ENCODE data around the gene RTN4IP1. TPM values are rescaled to one million over a fixed set of nuclear protein-coding genes. Genes with fewer than 3 reads are reported as not detected.

The RTN4IP1 gene
- total and polyA plus RNA-seq, 8 donors, result 4.6 to 8.7 (median 6.9) TPM

DNA sequence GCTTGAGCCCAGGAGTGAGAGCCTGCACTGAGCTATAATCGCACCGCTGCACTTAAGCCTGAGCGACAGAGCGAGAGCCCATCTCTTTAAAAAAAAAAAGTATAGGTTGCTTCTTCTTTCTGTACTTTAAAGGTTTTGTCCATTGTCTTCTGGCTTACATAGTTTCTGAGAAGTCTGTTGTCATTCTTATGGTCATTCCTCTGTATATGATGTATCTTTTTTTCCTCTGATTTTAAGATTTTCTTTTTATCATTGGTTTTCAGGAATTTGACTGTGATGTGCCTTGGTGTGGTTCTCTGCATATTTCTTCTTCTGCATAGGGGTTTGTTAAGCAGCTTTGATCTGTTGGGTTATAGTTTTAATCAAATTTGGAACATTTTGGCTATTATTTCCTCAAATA lies 29.2 kb upstream of the RTN4IP1 start:
- Histone ChIP-seq H3K27ac (no peak overlapping the region), H3K4me3 (no peak overlapping the region), H3K27me3 (no peaks in the 10 kb centered on the region), H3K36me3 (peaks cover 0 to 95% of the 10 kb centered on the region in 2 donors), H3K9me3 (peaks cover 0 to 20% of the 10 kb centered on the region in 2 donors), H3K4me1 (no peaks in the 10 kb centered on the region)
- no peak for TF ChIP-seq CTCF (IDR thresholded peaks at IDR 0.05)
- ATAC-seq (no peak), DNase-seq (no peak)
- intact Hi-C loops (cut with DNase I), result no loop called here

DNA sequence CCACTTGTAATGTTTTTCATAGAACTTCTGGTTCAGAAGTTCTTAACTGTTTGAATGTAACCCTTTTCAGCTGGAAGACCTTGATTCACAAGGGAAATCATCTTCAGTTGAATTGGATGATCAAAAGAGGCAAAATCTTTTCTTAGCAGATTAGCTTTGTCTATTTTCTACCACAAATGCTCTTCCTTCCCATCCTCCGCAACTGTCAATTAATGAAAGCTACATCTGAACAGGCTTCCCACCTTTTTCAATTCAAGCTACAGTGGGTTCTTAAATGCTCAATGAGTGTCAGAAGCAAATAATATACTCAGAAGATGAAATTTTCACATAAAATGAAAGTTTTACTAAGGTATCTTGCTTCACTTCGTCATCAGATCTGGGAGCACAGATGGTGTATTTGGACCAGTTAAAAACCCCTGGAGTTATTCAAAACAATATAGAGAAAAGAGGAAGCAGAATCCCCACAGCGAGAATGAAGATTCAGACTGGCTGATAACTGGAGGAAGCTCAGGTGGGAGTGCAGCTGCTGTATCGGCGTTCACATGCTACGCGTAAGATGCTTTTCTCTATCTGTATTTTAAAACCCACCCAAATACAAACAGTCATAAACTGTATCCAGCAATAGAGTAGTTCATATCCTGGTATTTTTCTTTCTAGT lies 19.5 kb upstream of the RTN4IP1 start:
- no peak for TF ChIP-seq CTCF (IDR thresholded peaks at IDR 0.05)
- peaks cover 0 to 72% of the 10 kb centered on the region in 2 donors for H3K36me3 ChIP-seq
- no peaks in the 10 kb centered on the region for H3K27me3 ChIP-seq
- H3K4me3 ChIP-seq, result no peak overlapping the region
- no peak overlapping the region for H3K27ac ChIP-seq
- no peaks in the 10 kb centered on the region for H3K9me3 ChIP-seq
- DNase-seq (no peak), ATAC-seq (no peak)
- intact Hi-C loops (cut with DNase I), result no loop called here
- no peaks in the 10 kb centered on the region for H3K4me1 ChIP-seq

- no peak for ATAC-seq
- no peaks in the 10 kb centered on the region for H3K4me1 ChIP-seq
- peaks cover 0 to 55% of the 10 kb centered on the region in 2 donors for H3K36me3 ChIP-seq
These were observed 13.8 kb upstream of the RTN4IP1 start for GRCh38 chr6:106643061-106643460.

DNA sequence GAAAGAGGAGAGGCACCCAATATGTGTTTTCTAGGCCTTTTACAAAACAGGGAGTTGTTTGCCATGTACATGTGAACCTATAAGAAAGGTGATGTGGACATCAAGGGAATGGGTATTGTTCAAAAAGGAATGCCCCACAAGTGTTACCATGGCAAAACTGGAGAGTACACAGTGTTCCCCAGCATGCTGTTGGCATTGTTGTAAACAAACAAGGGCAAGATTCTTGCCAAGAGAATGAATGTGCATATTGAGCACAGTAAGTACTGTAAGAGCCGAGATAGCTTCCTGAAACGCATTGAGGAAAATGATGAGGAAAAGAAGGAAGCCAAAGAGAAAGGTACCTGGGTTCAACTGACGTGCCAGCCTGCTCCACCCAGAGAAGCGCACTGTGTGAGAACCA lies 13.2 kb upstream of the RTN4IP1 start:
- peaks cover 0 to 55% of the 10 kb centered on the region in 2 donors for H3K36me3 ChIP-seq

More at GRCh38 chr6:106643061-106643460, 13.8 kb upstream of the RTN4IP1 start:
- Histone ChIP-seq H3K9me3 (no peaks in the 10 kb centered on the region), H3K27ac (no peak overlapping the region), H3K4me3 (no peak overlapping the region), H3K27me3 (no peaks in the 10 kb centered on the region)
- TF ChIP-seq CTCF (IDR thresholded peaks at IDR 0.05), result no peak
- DNase-seq, result no peak
- intact Hi-C loops (cut with DNase I), result no loop called here

DNA sequence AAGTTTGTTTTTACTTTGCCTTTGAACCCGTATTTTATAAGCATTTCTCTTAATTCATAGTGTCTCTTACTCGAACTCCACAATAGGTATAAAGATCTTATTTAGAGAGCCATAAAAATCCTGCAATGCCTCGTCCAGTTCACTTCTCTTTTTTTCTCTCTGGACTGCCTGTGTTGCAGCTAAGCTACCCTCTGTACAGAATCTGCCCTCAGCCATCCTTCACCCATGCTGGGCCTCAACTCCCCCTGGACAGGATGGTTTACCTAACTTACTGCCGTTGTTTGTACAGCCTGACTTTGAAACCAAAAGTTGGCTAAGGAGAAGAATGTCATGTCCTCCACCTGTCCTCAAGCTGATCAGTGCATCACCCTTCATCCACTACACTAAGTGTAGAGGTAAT lies 10.5 kb upstream of the RTN4IP1 start:
- no peak for ATAC-seq
- DNase-seq, result no peak
- intact Hi-C loops (cut with DNase I), result no loop called here
- no peak for TF ChIP-seq CTCF (IDR thresholded peaks at IDR 0.05)
- no peaks in the 10 kb centered on the region for H3K9me3 ChIP-seq
- no peak overlapping the region for H3K27ac ChIP-seq
- peaks cover 0 to 39% of the 10 kb centered on the region in 2 donors for H3K36me3 ChIP-seq
- no peaks in the 10 kb centered on the region for H3K27me3 ChIP-seq
- H3K4me1 ChIP-seq, result peaks cover 0 to 10% of the 10 kb centered on the region in 2 donors
- no peak overlapping the region for H3K4me3 ChIP-seq

More for the DNA sequence above, 13.2 kb upstream of the RTN4IP1 start:
- intact Hi-C loops (cut with DNase I), result no loop called here
- no peak for ATAC-seq
- Histone ChIP-seq H3K4me3 (no peak overlapping the region), H3K27me3 (no peaks in the 10 kb centered on the region), H3K27ac (no peak overlapping the region), H3K9me3 (no peaks in the 10 kb centered on the region), H3K4me1 (peaks cover 0 to 1% of the 10 kb centered on the region in 2 donors)
- no peak for DNase-seq
- TF ChIP-seq CTCF (IDR thresholded peaks at IDR 0.05), result no peak
